ENCODE results near the gene C2orf68. TPM values are rescaled to one million over a fixed set of nuclear protein-coding genes. Genes with fewer than 3 reads are reported as not detected.
"Not testable (repeated sequence)": the region's sequence is repeated elsewhere in the genome, so short reads cannot be mapped to it uniquely, and the experiment has no call there.

The C2orf68 gene
- total RNA-seq, 2 donors from 2014 or later, result 8.9 to 11.1 TPM

DNA sequence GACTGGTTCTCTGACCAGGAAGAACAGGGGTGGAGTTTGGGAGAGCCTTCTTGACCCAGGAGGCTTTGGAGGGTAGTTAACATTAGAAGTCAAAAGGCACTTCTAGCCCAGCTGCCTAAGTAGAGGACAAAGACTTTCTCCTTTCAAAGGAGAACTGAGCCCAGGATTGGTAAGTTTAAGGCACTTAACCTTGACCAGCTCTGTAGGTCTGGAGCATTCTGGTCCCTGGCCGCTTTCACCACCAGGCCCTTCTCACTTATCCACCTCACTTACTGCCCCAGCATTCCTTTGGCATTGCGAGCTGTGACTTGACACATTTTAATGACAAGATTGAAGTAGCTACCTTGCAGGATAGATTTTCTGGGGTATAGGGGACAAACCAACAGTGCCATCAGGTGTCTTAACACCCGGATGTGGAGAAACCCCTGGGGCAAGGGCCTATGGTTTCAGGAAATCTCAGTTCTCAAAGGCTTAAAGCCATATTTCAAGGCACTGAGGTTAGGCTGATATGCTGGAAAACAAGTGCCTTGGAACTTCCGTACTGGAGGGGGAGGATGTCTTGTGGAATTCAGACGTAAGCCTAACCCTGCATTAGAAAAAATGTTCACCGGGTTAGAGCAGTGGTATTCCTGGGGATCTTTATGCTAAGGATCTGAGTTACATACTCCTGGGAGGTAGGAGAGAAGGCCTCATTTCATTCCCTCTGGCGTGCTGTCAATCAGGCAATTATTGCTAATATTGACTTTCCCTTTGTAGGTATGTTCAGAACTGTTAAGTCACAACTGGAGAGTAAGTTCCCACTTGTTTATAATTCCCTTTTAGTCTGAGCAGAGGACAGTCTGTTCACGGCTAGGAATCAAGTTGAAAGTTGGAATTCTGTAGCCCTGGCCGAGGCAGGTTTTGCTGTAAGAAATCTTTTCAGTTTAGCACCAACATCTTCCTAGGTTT is 4.3 kb downstream of the C2orf68 start:
- no peak for DNase-seq (ENCODE audit: low spot score)
- peaks cover 0 to 86% of the 10 kb centered on the region in 2 donors for H3K4me1 ChIP-seq

DNA sequence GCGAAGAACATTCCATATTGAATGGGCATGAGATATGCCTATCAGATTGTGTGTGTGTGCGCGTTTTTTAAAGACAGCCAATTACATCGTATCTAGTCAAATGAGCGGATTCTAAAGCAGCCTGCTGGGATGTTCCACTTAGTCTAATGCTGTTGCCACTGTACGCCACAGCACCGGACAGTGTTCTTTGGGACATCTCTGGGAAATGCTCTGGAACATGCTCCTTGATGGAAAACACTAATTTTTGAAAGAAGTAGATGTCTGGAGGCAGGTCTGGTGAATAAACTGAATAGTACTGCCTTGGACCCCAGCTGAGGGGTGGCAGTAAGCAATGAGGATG is 5.8 kb downstream of the C2orf68 start:
- H3K4me1 ChIP-seq, result peaks cover 0 to 86% of the 10 kb centered on the region in 2 donors
- H3K27me3 ChIP-seq, result no peaks in the 10 kb centered on the region
- no peak for DNase-seq (ENCODE audit: low spot score)
- peaks cover 12% of the 10 kb centered on the region for H3K36me3 ChIP-seq
- H3K9me3 ChIP-seq, result no peaks in the 10 kb centered on the region
- TF ChIP-seq, protein P1, sequence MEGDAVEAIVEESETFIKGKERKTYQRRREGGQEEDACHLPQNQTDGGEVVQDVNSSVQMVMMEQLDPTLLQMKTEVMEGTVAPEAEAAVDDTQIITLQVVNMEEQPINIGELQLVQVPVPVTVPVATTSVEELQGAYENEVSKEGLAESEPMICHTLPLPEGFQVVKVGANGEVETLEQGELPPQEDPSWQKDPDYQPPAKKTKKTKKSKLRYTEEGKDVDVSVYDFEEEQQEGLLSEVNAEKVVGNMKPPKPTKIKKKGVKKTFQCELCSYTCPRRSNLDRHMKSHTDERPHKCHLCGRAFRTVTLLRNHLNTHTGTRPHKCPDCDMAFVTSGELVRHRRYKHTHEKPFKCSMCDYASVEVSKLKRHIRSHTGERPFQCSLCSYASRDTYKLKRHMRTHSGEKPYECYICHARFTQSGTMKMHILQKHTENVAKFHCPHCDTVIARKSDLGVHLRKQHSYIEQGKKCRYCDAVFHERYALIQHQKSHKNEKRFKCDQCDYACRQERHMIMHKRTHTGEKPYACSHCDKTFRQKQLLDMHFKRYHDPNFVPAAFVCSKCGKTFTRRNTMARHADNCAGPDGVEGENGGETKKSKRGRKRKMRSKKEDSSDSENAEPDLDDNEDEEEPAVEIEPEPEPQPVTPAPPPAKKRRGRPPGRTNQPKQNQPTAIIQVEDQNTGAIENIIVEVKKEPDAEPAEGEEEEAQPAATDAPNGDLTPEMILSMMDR (IDR thresholded peaks at IDR 0.05), result no peak
- peak overlapping the region; percentile 88 to 90 for H3K27ac ChIP-seq
- no peak overlapping the region for H3K4me3 ChIP-seq

More for the DNA sequence above, 4.3 kb downstream of the C2orf68 start:
- Histone ChIP-seq H3K4me3 (no peak overlapping the region), H3K27ac (peak overlapping the region; percentile 50 to 90), H3K9me3 (no peaks in the 10 kb centered on the region), H3K27me3 (no peaks in the 10 kb centered on the region), H3K36me3 (peaks cover 12% of the 10 kb centered on the region)
- TF ChIP-seq, protein P1 (IDR thresholded peaks at IDR 0.05), result no peak

DNA sequence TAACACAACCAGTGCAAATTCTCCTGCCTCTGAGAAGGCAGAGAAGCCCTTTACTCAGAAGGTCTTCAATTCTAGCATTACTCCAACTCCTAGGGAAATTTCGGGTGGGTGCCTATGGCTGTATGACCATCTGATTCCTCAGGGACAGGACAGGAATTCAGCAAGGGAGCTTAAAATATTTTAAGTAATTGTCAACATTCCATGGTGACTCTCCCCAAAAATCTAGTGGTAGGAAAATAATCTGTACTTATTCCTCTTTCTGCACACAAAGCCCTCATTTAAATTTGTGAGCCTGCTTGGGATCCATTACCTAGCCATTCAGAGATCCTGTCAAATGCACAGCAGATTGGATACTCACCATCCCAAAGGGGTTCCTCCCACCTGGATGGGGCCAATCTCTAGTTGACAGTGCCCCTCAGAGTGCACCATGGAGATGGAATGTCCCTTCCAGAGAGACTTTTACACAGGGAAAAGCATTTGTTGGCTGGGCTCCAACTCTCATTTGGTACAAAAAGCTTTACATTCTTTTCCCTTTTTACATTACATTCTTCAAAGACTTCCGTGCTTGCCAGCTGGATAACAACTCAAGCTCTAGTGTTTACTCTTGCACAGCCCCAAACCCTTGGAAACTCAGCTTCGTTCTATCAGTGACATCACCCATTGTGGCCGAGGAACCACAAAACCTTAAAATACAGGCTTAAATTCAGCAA is 6.3 kb downstream of the C2orf68 start:
- H3K4me3 ChIP-seq, result no peak overlapping the region
- no peak for DNase-seq (ENCODE audit: low spot score)

DNA sequence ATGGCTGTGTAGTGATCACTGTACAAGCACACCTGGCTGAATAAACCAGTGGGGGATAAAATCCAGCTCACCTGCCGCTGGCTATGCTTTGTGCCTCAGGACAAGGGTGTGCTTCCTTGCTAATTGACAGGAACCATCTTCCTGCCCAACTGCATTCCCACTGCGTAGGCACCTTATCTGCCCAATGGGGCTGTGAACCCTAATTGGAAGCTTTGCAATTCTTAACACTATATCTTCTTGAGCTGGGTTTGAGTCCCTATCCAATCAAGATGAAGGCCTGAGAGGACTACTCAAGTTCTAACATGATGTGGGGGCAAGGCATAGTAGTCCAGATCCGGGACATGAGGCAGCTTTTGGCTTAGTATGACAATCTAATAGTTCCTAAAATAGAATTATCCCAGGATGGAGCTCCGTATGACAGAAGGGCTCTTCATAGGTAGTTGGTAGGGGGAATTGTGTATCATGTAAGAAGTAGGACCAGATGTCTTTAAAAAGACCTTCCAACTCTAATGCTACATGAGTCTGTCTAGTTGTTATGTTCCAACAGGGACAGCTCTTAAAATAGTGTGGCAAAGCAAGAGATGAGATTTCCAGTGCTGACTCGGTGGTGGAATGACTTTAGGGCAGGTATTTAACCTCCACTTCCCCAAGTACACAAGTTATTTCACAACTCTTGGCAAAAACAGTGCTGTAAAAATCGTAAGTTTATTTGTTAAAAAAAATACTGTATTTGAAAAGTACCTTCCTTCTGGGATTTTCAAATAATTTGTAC is 7.1 kb downstream of the C2orf68 start:
- peaks cover 12% of the 10 kb centered on the region for H3K36me3 ChIP-seq
- TF ChIP-seq, protein P1 (IDR thresholded peaks at IDR 0.05), result no peak
- H3K4me1 ChIP-seq, result peaks cover 0 to 77% of the 10 kb centered on the region in 2 donors

More for the DNA sequence above, 6.3 kb downstream of the C2orf68 start:
- no peaks in the 10 kb centered on the region for H3K27me3 ChIP-seq
- H3K4me1 ChIP-seq, result peaks cover 0 to 86% of the 10 kb centered on the region in 2 donors
- peak overlapping the region; percentile 88 to 90 for H3K27ac ChIP-seq
- H3K36me3 ChIP-seq, result peaks cover 12% of the 10 kb centered on the region
- H3K9me3 ChIP-seq, result no peaks in the 10 kb centered on the region
- TF ChIP-seq, protein P1 (IDR thresholded peaks at IDR 0.05), result no peak

DNA sequence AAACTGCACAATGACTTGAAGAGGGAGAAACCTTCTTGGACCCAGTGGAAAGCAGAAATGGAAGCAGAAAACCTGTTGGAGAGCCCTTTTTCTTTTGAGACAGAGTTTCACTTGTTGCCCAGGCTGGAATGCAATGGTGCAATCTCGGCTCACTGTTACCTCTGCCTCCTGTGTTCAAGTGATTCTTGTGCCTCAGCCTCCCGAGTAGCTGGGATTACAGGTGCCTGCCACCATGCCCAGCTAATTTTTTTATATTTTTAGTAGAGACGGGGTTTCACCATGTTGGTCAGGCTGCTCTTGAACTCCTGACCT is 7.8 kb downstream of the C2orf68 start:
- peaks cover 17% of the 10 kb centered on the region for H3K36me3 ChIP-seq
- peak overlapping the region in 1 of 2 donors; percentile 78 for H3K4me3 ChIP-seq
- not testable (repeated sequence) for H3K9me3 ChIP-seq; H3K27me3 ChIP-seq; DNase-seq (ENCODE audit: low spot score)
- H3K4me1 ChIP-seq, result peaks cover 0 to 71% of the 10 kb centered on the region in 2 donors
- peak overlapping the region; percentile 88 to 90 for H3K27ac ChIP-seq

More for the DNA sequence above, 7.1 kb downstream of the C2orf68 start:
- no peak overlapping the region for H3K4me3 ChIP-seq
- no peak for DNase-seq (ENCODE audit: low spot score)
- H3K27me3 ChIP-seq, result no peaks in the 10 kb centered on the region
- peak overlapping the region; percentile 88 to 90 for H3K27ac ChIP-seq
- H3K9me3 ChIP-seq, result no peaks in the 10 kb centered on the region
